SW 1271 (cell line): Measurements from ENCODE around the gene ADGRG6.
"Not testable (repeated sequence)": the region's sequence is repeated elsewhere in the genome, so short reads cannot be mapped to it uniquely, and the experiment has no call there.

Experiments used
- DNase-seq, 2 experiments: peaks; one replicate each; lab custom pipeline; 2025; lab: John Stamatoyannopoulos, UW

Gene ADGRG6

DNA sequence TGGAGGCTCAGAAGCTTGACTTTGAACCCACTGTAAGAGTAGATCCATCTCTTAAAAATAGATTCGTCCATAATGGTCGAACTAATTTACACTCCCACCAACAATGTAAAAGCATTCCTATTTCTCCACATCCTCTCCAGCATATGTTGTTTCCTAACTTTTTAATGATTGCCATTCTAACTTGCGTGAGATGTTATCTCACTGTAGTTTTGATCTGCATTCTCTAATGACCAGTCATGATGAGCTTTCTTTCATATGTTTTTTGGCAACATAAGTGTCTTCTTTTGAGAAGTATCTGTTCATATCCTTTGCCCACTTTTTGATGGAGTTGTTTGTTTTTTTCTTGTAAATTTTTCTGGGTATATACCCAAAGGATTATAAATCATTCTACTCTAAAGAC lies 44.4 kb downstream of the ADGRG6 start:
- not testable (repeated sequence) for DNase-seq

- DNase-seq: no peak
These were observed 47.5 kb downstream of the ADGRG6 start for GRCh38 chr6:142349215-142349823.

DNA sequence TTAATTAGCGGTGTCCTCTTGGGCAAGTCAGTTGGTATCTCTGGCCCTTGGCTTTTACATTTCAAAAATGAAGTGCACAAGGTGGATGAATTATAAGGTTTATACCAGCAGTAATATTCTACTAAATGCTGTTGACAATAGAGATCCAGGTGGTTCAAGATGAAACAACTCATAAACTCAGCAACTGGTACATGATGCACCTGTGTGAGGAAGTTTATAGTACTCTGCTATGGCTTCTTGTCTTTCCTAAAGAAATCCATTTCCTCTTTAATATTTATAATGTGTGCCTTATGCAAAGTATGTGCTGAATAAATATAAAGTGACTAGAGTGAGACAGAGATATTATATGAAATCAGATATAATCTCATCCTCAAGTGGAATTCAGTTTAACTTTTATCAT lies 48.5 kb downstream of the ADGRG6 start:
- DNase-seq: no peak

DNA sequence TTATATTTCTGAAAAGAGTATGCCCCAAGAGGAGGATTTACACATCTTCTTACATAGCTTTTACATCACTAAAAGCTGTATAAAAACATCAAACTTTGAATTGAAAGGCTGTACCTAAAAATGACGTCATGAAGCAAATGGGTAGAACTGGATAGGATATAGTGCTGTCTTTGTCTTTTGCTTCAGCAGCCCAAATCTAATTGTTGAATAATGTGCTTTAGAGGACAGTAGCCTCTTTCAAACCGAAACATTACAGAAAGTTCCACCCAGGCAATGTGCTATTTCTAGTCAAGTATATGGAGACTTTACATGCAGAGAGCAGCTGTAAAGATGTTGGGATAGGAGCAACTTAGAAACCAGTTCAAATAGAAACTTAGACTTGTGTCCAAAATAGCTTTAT lies 51.9 kb downstream of the ADGRG6 start:
- DNase-seq: no peak

DNA sequence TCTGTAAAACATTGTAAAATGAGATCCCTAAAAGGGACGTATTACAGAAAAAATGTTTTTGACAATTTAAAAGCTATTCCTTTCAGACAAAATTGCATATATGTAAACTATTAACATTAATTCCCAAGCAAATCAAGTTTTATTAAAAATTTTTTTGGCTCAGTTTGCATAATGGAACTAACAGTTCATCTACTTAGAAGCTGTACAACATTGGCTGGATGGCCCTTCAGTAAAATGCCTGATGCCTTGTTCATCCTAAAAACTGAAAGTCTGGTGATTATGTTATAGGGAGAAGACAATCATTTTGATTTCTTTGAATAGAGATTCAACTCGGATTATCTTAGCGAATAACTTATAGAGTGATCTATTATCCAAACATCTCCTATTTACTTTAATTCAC lies 52.8 kb downstream of the ADGRG6 start:
- DNase-seq: no peak

- no peak for DNase-seq
These were observed 53.8 kb downstream of the ADGRG6 start for GRCh38 chr6:142355520-142356174.

- DNase-seq: no peak
These were observed 54.5 kb downstream of the ADGRG6 start for GRCh38 chr6:142356201-142356883.

GRCh38 chr6:142356884-142357225 lies 55.0 kb downstream of the ADGRG6 start:
- DNase-seq: no peak

- DNase-seq: no peak
These were observed 56.1 kb downstream of the ADGRG6 start for GRCh38 chr6:142357879-142358278.

GRCh38 chr6:142359271-142359960 lies 57.6 kb downstream of the ADGRG6 start:
- no peak for DNase-seq

DNA sequence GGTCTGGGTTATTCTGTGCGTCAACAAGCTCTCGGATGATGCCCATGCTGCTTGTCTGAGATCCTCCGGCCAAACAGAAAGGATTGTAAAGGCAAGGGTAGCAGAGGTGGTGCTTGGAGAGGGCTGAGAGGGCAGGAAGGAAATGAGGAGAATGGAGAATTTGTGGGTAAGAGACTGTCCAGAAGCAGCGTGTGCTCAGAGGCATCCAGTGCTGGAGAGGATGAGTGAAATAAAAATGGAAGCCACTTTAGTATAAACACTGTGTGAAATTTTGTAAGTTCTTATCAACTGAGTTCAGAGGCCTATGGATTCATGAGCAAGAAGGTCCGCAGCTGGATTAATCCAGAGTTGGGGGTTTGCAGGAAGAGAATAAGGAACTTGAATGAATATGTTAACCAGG lies 59.5 kb downstream of the ADGRG6 start:
- DNase-seq: no peak

DNA sequence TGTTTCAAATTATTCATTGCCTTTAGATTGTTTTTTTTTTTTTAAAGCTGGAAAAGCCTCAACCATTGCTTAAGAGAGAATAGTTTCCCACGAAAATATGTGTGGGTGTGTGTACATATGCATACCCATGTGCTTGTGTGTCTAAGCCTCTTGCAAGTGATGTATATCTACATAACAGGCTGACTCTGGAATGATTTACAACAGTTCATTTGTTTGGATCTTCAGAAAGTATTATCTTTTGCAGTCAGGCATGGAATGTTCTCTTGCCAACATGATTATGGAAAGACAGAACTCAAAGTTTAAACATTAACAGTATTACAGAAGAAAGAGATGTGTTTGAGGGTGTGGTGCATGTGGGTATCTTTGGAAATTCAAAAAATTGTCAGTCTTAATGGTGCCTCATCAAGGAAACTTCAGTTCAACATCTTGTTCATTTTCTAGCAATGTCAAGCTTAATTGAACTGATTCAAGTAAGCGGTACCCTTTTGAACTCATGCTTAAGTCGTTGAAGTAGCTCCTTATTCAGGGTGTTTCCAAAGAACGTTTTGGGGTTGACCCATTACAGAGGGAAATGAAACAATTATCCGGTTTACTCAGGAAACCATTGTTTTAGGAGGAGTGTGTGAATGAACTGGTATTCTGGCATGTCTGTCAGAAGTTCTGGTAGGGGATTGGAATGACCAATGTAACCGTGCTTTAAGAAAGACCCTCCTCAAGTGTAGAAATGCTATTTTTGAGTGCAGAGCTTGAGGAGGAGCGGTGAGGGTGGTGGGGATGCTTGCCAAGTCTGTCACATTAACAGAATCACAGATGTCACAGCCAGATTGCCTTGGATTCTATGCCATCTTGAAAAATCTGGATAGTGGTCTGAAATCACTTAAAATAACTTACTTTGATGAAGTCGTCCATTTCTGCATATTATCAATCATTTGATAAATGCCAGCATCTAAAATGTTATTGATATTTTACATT lies 60.3 kb downstream of the ADGRG6 start:
- no peak for DNase-seq

- no peak for DNase-seq
These were observed 65.3 kb downstream of the ADGRG6 start for GRCh38 chr6:142367061-142367460.

- no peak for DNase-seq
These were observed 65.8 kb downstream of the ADGRG6 start for GRCh38 chr6:142367501-142368018.

- DNase-seq: no peak
These were observed 67.5 kb downstream of the ADGRG6 start for GRCh38 chr6:142369266-142369665.

GRCh38 chr6:142372348-142372747 lies 70.5 kb downstream of the ADGRG6 start:
- peak; percentile 75 to 95 for DNase-seq

DNA sequence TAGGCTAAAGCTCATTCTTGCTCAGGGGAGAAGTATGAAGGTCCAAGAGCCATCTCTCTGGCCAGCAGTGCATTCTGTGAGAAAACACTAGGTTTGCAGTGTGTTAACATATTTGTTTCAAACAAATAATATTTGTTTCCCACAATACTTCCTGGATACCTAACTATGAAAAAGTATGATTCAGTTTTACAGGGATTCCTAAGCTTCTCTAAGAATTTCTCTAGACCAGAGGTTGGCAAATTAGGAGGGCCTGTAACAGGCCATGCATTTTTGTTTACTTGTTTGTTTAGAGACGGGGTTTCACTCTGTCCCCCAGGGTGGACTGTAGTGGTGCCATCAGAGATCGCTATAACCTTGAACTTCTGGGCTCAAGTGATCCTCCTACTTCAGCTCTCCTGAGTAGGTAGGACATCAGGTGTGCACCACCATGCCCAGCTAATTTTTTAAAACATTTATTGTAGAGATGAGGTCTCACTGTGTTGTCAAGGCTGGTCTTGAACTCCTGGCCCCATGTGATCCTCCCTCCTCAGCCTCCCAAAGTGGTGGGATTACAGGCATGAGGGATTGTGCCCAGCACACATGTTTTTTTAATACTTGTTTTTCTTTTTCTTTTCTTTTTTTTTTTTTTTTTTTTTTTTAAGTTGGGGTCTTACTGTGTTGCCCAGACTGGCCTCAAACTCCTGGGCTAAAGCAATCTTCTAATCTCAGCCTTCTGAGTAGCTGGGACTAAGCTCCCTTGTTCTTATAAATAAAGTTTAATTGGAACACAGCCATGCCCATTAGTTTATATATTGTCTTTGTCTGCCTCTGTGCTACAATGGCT lies 71.7 kb downstream of the ADGRG6 start:
- DNase-seq: peak in 1 of 2 experiments; percentile 71

DNA sequence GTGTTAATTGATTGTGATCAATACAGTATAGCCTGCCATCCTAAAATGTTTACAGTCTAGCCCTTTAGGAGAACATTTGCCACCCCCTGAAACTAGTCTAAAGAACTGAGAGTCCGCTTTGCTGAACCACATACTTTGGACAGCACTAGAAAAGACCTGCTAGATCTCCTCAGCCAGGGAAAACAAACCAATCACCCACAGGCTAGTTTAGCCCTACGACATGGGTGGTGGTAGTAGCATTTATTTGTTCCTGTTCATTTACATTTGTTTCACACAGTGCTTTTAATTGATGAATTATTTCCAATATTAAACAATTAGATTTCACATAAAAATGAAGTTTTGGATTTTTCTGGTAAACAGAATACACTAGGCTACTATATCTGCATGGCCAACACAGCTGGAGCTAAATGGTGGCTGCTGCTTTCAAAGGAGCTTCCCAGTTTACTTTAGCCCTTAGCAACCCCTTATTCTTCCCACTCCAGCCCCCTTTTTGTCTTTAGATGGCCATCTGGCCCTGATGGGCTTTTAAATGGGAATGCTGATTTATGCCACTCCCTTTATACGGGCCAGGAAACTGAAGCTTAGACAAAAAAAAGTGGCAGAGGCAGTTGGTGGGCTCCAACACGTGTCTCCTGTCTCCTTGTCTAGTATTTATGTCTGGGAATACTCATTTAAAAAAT lies 72.4 kb downstream of the ADGRG6 start:
- peak in 1 of 2 experiments; percentile 71 for DNase-seq

DNA sequence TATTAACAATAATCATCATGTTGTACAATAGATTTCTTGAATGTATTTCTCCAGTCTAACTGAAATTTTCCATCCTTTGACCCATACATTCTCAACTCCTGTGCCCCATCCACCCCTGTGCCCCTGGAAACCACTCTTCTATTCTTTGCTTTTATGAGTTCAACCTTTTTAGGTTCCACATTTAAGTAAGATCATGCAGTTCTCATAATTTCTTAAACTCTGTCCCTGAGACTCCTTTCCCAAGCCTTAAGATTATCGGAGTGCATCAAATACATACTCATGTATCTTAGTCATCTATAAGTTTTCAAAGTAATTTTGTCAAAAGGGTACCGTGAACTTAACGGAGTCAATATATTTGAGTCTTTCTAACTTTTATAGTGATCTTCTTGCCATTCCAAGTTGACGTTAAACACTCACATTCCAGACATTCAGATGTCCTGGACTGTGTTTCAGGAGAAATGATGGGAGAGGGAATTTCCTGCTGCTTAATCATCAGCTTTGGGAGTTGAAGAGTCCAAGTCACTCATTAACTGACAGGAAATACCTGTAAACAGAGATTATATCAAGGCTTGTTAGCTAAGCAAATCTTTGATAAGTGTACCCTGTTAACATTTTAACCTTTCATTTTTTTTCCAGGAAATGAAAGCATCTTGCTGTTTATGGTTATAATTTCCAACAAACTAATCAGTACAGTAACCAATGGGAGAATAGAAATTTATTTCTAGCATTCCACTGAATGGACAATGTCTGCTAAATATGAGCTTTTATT lies 73.3 kb downstream of the ADGRG6 start:
- DNase-seq: peak; percentile 94 to 99
